ENCODE results near the gene ATG9B.

DNA sequence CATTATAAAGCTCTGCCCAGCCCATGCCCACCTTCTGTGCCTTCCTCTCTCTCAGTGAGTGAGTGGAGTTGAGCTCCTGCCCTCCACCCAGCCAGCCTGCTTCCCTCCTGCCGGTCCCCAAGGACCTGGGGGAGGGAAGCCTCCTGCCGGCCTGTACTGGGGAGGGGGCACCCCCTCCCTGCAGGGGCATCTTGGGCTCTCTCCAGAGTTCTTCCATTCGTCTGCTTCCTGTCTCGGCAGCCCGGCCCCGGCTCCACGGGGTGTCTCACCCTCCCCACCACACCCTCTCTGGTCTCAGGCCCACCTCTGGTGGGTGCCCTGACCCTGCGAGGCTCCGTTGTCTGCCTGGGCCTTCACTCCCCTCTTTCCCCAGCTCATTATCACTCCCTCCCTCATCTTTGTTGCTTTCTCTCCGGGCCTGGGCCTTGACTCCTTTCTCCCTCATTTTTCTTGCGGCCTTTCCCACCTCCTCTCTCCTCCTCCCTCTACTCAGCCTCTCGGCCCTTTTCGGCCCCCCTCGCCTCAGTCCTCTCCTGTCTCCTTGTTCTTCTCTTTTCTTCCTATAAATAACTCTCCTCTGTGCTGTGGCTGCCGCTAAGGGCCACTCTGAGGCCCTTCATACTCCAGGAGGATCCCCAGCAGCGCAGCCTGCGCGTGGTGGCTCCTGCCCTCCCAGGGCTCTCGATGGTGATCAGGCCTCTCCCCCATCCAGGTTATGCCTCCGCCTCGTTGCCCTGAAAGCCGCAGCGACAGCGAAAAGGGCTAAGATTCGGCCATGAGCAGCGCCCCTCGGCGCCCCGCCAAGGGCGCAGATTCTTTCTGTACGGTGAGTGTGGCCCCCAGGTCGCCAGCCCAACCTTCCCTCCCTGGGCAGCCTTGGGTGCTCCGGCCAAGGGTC is 37.2 kb upstream of the ATG9B start:
- TF ChIP-seq, protein P1, sequence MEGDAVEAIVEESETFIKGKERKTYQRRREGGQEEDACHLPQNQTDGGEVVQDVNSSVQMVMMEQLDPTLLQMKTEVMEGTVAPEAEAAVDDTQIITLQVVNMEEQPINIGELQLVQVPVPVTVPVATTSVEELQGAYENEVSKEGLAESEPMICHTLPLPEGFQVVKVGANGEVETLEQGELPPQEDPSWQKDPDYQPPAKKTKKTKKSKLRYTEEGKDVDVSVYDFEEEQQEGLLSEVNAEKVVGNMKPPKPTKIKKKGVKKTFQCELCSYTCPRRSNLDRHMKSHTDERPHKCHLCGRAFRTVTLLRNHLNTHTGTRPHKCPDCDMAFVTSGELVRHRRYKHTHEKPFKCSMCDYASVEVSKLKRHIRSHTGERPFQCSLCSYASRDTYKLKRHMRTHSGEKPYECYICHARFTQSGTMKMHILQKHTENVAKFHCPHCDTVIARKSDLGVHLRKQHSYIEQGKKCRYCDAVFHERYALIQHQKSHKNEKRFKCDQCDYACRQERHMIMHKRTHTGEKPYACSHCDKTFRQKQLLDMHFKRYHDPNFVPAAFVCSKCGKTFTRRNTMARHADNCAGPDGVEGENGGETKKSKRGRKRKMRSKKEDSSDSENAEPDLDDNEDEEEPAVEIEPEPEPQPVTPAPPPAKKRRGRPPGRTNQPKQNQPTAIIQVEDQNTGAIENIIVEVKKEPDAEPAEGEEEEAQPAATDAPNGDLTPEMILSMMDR (conservative IDR thresholded peaks at IDR 0.05; ENCODE audit: low read depth, low read length), result no peak
- TF ChIP-seq EZH2 (IDR thresholded peaks at IDR 0.05; ENCODE audit: low read length, unreplicated experiment), result no peak
